ENCODE measurements around the gene GCH1. TPM values are rescaled to one million over a fixed set of nuclear protein-coding genes. Genes with fewer than 3 reads are reported as not detected.

Gene GCH1
- total RNA-seq, 1 donor from 2014 or later, result 15.0 TPM

DNA sequence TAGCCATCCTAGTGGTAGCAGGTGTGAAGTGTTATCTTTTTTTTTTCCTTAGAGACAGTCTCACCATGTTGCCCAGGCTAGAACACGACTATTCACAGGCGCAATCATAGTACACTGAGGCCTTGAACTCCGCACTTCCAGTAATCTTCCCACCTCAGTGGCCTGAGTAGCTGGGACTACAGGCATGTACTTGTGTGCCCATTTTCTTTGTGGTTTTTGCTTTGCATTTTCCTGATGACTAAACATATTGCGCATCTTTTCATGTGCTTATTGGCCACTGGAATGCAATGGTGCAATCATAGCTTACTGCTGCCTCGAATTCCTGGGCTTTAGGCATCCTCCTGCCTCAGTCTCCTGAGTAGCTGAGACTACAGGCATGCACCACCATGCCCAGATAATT lies 33.3 kb upstream of the GCH1 start:
- no peak for DNase-seq (ENCODE audit: low read depth)
- no peak overlapping the region for H3K4me3 ChIP-seq (ENCODE audit: low read depth, low read length)
- TF ChIP-seq, protein P1, sequence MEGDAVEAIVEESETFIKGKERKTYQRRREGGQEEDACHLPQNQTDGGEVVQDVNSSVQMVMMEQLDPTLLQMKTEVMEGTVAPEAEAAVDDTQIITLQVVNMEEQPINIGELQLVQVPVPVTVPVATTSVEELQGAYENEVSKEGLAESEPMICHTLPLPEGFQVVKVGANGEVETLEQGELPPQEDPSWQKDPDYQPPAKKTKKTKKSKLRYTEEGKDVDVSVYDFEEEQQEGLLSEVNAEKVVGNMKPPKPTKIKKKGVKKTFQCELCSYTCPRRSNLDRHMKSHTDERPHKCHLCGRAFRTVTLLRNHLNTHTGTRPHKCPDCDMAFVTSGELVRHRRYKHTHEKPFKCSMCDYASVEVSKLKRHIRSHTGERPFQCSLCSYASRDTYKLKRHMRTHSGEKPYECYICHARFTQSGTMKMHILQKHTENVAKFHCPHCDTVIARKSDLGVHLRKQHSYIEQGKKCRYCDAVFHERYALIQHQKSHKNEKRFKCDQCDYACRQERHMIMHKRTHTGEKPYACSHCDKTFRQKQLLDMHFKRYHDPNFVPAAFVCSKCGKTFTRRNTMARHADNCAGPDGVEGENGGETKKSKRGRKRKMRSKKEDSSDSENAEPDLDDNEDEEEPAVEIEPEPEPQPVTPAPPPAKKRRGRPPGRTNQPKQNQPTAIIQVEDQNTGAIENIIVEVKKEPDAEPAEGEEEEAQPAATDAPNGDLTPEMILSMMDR (conservative IDR thresholded peaks at IDR 0.05; ENCODE audit: low read depth, low read length), result no peak

GRCh38 chr14:54935100-54935499 lies 32.5 kb upstream of the GCH1 start:
- no peak overlapping the region for H3K4me3 ChIP-seq (ENCODE audit: low read depth, low read length)
- TF ChIP-seq, protein P1 (conservative IDR thresholded peaks at IDR 0.05; ENCODE audit: low read depth, low read length), result no peak
- DNase-seq (ENCODE audit: low read depth), result no peak

GRCh38 chr14:54933006-54933405 lies 30.4 kb upstream of the GCH1 start:
- TF ChIP-seq, protein P1 (conservative IDR thresholded peaks at IDR 0.05; ENCODE audit: low read depth, low read length), result no peak
- no peak overlapping the region for H3K4me3 ChIP-seq (ENCODE audit: low read depth, low read length)
- DNase-seq (ENCODE audit: low read depth), result no peak

GRCh38 chr14:54931598-54932340 lies 29.1 kb upstream of the GCH1 start:
- TF ChIP-seq, protein P1 (conservative IDR thresholded peaks at IDR 0.05; ENCODE audit: low read depth, low read length), result no peak
- H3K4me3 ChIP-seq (ENCODE audit: low read depth, low read length), result no peak overlapping the region
- no peak for DNase-seq (ENCODE audit: low read depth)

GRCh38 chr14:54931101-54931500 lies 28.5 kb upstream of the GCH1 start:
- DNase-seq (ENCODE audit: low read depth), result no peak
- H3K4me3 ChIP-seq (ENCODE audit: low read depth, low read length), result no peak overlapping the region
- TF ChIP-seq, protein P1 (conservative IDR thresholded peaks at IDR 0.05; ENCODE audit: low read depth, low read length), result no peak

- no peak for DNase-seq (ENCODE audit: low read depth)
- no peak overlapping the region for H3K4me3 ChIP-seq (ENCODE audit: low read depth, low read length)
- TF ChIP-seq, protein P1 (conservative IDR thresholded peaks at IDR 0.05; ENCODE audit: low read depth, low read length), result no peak
Observed at GRCh38 chr14:54929556-54929955, 26.9 kb upstream of the GCH1 start.

DNA sequence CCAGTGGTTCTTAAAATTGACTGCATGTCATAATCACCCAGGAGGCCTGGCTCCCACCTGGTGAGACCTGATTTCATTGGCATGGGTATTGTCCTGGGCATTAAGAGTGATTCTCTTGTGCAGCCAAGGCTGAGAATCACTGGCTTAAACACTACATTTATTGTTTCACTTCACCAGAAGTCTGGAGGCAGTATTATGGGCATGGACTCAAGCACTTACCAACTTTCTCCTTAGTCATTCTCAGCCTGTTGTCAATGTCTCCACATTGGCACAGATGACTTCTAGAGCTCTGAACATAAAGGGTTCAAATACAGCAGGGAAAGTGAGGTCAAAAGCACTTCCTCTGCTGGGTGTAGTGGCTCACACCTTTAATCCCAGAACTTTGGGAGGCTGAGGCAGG lies 25.6 kb upstream of the GCH1 start:
- DNase-seq (ENCODE audit: low read depth), result no peak
- no peak overlapping the region for H3K4me3 ChIP-seq (ENCODE audit: low read depth, low read length)
- TF ChIP-seq, protein P1 (conservative IDR thresholded peaks at IDR 0.05; ENCODE audit: low read depth, low read length), result no peak
